Sigmoid colon (tissue), 4 donors: ENCODE data around the gene FAM13C.

Experiments
- CTCF ChIP-seq, 4 experiments: fragments of 450-650 bp in 3 of 4; fragments of 200-600 bp in 1 of 4; IDR thresholded peaks; one replicate each; pipeline ENCODE4 v1.5.1; 2016 to 2019; ENCODE audit warnings: antibody characterized with exemption in 4 of 4, mild to moderate bottlenecking in 3 of 4, moderate library complexity in 2 of 4
- EP300 ChIP-seq, 4 donors: sonication (generic); formaldehyde crosslinking; IDR thresholded peaks; one replicate each; pipeline ENCODE4 v1.6.1; 2017; ENCODE audit warnings: antibody characterized with exemption in 4 of 4
- POLR2A ChIP-seq, 2 donors: fragments of 450-650 bp; IDR thresholded peaks; one replicate each; pipeline ENCODE4 v1.6.1; 2016; ENCODE audit warnings: antibody characterized with exemption in 2 of 2, mild to moderate bottlenecking in 2 of 2, moderate library complexity in 2 of 2
- POLR2AphosphoS5 ChIP-seq, 4 donors: sonication (generic); formaldehyde crosslinking; IDR thresholded peaks; one replicate each; pipeline ENCODE4 v1.6.1; 2017; ENCODE audit warnings: antibody characterized with exemption in 4 of 4

GRCh38 chr10:59289853-59290252, 72.5 kb downstream of the FAM13C start:
- TF ChIP-seq POLR2AphosphoS5 (IDR thresholded peaks at IDR 0.05) (no peak), CTCF (IDR thresholded peaks at IDR 0.05) (no peak), POLR2A (IDR thresholded peaks at IDR 0.05) (no peak), EP300 (IDR thresholded peaks at IDR 0.05) (no peak)
